OCI-LY3 (cell line): ENCODE data around the gene WDR86.

Source experiments
- CTCF ChIP-seq: fragments of 200-600, 300-600 bp; sonication (generic); IDR thresholded peaks from 2 replicates; pipeline ENCODE4 v1.5.1; 2014; ENCODE audit warnings: antibody characterized with exemption, low read length, low read depth
- EZH2phosphoT487 ChIP-seq: fragments of 200-600 bp; shearing (Covaris generic); IDR thresholded peaks from 2 replicates; pipeline ENCODE4 v1.6.1; 2018; ENCODE audit warnings: antibody characterized with exemption, mixed run types, low read depth

- TF ChIP-seq CTCF (no peak), EZH2phosphoT487 (no peak)
Observed at GRCh38 chr7:151366166-151366879, 43.5 kb downstream of the WDR86 start.
